GM12872 (cell line): ENCODE data around the gene DUSP23.

Experiments used
- TF ChIP-seq, protein P1 (sequence below): IDR thresholded peaks from 3 replicates; pipeline ENCODE4 v1.5.1; 2011; ENCODE audit warnings: low read depth, mild to moderate bottlenecking, low read length, moderate library complexity; ENCODE audit not compliant: insufficient read depth

The DUSP23 gene

DNA sequence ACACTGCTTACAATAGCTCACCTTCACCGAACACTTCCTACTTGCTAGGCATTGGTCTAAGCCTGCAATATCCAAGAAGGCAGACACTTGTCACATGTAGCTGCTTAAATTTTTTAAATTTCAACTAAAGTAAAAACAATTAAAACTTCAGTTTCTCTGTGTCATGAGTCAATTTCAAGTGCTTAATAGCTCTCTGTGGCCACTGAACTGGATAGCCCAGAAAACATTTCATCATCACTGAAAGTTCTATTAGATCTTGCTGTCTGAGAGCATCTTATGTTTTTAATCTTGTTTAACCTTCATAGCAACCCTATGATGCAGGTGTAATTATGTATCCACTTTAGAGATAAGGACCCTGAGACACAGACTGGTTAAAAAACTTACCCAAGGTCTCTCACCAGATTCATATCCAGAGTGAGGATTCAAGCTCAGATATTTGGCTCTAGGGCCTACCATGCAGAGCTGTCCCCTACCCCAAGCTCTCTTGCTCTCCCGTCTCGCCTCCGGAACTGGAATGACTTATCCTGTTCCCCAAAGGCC, 18.8 kb downstream of the DUSP23 start:
- TF ChIP-seq, protein P1, sequence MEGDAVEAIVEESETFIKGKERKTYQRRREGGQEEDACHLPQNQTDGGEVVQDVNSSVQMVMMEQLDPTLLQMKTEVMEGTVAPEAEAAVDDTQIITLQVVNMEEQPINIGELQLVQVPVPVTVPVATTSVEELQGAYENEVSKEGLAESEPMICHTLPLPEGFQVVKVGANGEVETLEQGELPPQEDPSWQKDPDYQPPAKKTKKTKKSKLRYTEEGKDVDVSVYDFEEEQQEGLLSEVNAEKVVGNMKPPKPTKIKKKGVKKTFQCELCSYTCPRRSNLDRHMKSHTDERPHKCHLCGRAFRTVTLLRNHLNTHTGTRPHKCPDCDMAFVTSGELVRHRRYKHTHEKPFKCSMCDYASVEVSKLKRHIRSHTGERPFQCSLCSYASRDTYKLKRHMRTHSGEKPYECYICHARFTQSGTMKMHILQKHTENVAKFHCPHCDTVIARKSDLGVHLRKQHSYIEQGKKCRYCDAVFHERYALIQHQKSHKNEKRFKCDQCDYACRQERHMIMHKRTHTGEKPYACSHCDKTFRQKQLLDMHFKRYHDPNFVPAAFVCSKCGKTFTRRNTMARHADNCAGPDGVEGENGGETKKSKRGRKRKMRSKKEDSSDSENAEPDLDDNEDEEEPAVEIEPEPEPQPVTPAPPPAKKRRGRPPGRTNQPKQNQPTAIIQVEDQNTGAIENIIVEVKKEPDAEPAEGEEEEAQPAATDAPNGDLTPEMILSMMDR = no peak

DNA sequence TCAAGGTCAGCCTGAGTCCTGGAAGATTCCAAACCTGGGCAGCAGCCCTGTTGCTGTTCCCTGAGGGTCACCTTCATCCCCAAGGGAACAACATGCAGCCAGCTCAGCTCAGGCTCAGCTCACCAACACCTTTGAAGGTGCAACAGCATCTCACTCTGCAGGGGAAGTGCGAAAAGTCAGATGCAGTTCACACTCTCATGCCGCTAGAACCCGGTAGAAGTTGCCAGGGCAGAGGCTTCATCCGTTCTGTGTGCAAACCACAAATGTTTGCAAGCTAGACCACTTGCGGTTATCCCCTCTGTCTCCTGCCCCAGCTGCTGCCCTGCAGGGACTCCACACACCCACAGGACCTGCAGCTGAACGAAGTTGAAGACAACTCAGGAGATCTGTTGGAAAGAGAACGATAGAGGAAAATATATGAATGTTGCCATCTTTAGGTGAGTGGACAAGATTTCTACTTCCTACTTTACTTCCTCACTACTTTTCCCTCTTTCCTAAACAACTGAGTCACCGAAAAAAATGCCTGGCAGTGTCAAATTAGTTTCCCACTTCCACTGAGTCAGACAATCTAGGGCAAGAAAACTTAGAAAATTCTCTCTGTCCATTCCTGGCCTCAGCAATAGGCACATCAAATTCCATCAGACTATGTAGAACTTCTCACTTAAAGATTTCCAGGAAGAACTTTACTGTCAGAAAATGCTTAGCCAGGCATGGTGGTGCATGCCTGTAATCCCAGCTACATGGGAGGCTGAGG, 19.6 kb downstream of the DUSP23 start:
- TF ChIP-seq, protein P1 = no peak

DNA sequence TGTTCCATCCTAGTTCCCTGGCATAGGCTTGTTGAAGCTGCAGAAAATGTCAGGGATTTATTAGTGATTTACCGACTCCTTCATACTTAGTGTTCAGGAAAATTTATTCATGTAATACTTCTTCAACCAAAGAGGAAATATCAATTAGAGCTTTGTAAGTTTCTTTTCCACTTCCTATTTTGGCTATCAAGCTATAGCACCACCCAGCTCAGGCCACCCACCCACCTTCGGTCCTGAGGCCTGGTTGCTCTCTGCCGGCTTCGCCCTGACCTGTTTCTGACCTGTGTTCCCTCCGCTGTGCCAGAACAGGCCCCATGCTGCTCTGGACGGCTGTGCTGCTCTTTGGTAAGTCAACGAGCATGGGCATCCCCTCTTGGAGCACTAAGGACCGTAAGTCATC, 21.3 kb downstream of the DUSP23 start, which contains the start of gene FCRL6:
Gene FCRL6 (plus strand): TSS at position 250 of the 400 bp plus-strand sequence. CDS start 65 bp downstream, at position 315.
- TF ChIP-seq, protein P1 = no peak

DNA sequence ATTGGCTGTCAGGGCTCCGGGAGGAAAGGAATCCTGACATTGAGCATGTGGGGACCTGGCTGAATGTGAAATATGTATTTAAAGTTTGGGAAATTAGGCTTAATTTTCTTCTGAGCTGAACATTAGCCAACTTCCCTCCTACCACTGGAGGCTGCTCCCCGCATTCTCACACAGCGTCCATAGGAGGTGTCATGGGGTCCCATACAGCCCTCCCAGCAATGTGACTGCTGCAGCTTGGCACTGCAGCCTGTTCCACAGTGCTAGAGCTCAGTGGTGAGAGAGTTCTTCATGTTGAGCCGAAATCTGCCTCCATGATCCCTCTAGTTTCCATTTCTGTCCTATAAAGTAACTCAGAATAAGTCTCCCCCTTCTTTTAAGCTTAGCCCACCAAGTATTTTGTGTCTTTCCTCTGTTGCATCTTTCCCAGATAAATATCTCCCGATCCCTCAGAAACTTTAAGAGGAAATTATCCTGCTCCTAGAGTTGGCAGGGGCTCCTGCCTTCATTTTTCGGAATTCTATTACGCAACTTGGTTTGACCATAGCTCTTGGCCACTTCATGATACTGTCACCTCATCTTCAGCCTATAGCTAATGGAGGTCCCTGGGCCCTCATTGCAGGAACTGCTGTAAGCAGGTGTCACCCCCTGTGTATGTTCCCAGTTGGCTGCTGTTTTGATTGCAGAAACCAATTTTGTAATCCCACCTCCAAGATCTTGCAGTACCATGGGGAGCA, 23.4 kb downstream of the DUSP23 start:
- TF ChIP-seq, protein P1 = no peak

DNA sequence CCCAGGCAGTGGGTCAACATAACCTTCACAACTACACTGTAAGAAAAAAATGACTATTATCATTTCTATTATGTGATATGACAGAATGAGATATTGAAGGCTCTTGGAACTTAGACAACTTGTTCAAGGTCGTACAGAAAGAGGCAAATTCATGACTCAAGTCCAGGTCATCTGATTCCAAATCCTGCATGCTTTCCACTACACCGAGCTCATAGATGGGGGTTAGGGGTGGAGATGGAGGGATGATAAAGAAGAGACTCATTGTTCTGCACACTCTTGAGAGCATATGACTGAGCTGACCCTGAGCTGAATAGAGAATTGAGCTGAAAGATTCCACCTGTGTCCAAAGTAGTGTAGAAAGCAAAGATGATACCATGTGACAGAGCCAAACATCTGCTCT, 24.2 kb downstream of the DUSP23 start:
- TF ChIP-seq, protein P1 = no peak

DNA sequence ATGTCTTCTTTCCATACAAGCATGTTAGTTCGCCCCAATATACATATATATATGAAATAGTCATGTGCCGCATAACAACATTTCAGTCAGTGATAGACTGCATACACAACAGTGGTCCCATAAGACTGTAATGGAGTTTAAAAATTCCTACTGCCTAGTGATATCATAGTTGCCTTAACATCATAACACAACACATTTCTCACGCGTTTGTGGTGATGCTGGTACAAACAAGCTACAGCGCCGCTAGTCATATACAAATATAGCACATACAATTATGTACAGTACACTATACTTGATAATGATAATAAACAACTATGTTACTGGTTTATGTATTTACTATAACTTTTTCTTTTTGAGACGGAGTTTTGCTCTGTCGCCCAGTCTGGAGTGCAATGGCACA, 35.2 kb downstream of the DUSP23 start:
- TF ChIP-seq, protein P1 = no peak

DNA sequence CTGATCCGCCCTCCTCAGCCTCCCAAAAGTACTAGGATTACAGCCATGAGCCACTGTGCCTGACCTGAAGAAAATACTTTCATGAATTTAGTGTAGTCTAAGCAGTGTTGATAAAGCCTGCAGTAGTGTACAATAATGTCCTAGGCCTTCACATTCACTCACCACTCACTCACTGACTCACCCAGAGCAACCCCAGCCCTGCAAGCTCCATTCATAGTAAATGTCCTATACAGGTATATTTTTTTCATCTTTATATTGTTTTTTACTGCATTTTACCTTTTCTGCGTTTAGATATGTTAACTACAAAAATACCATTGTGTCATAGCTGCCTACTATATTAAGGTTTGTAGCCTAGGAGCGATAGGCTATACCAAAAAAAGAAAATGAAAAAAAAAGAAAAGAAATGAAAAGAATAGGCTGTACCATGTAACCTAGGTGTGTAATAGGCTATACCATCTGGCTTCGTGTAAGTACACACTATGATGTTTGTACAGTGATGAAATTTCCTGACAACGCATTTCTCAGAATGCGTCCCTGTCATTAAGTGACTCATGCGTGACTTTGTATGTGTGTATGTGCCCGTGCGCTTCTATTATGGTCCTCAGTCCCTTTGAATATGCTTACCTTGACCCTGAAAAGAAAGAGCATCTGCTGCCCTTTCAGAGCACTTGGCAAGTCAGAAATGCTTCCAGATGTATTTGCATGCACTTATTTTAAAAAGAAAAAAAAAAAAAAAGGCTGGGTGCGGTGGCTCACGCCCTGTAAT, 36.7 kb downstream of the DUSP23 start:
- TF ChIP-seq, protein P1 = no peak
